MCF 10A (cell line): ENCODE data around the gene EVA1A. TPM values are rescaled to one million over a fixed set of nuclear protein-coding genes. Genes with fewer than 3 reads are reported as not detected.

ENCODE experiments used
- BruUV-seq: library from RNA; stranded (reverse); fragments of 400-500 nt; replicated peaks from 2 replicates; lab custom pipeline; 2021; lab: Mats Ljungman, UMichigan
- CTCF ChIA-PET: fragments of 300-600 bp; sonication (Branson Sonifier 250); formaldehyde crosslinking; extraction: SDS; loops from one replicate; lab custom pipeline; 2021; ENCODE audit warnings: antibody characterized with exemption, inconsistent platforms; lab: Yijun Ruan, JAX
- POLR2A ChIA-PET: fragments of 300-600, 350-650 bp; sonication (Branson Sonifier 250); formaldehyde crosslinking; extraction: SDS; loops from one replicate; lab custom pipeline; 2020; ENCODE audit warnings: antibody characterized with exemption, inconsistent platforms; lab: Yijun Ruan, JAX
- DNase-seq: peaks from one replicate; pipeline ENCODE4 v3.0.0-alpha.2; 2018; ENCODE audit not compliant: unreplicated experiment
- H3K27ac Mint-ChIP-seq: one replicate; pipeline ENCODE4 v1.8.0; 2022; ENCODE audit warnings: mild to moderate bottlenecking, low read depth, mixed read lengths; ENCODE audit not compliant: unreplicated experiment
- H3K27me3 Mint-ChIP-seq: one replicate; pipeline ENCODE4 v1.8.0; 2022; ENCODE audit warnings: mixed read lengths; ENCODE audit not compliant: insufficient read depth, unreplicated experiment
- H3K36me3 Mint-ChIP-seq: one replicate; pipeline ENCODE4 v1.8.0; 2022; ENCODE audit warnings: mild to moderate bottlenecking, moderate library complexity, mixed read lengths; ENCODE audit not compliant: insufficient read depth, unreplicated experiment
- H3K4me1 Mint-ChIP-seq: one replicate; pipeline ENCODE4 v1.8.0; 2022; ENCODE audit warnings: mixed read lengths; ENCODE audit not compliant: insufficient read depth, unreplicated experiment
- H3K4me3 Mint-ChIP-seq: one replicate; pipeline ENCODE4 v1.8.0; 2022; ENCODE audit warnings: mild to moderate bottlenecking, moderate library complexity, mixed read lengths; ENCODE audit not compliant: unreplicated experiment
- H3K9me3 Mint-ChIP-seq: one replicate; pipeline ENCODE4 v1.8.0; 2022; ENCODE audit warnings: mixed read lengths; ENCODE audit not compliant: unreplicated experiment
- intact Hi-C: fragments of 100-400 bp; cut with micrococcal nuclease; formaldehyde crosslinking; loops from 2 replicates; pipeline ENCODE4 v1.14.1; 2022
- total RNA-seq: library from RNA; stranded (reverse); gene quantifications from 2 replicates; pipeline ENCODE4 v1.2.3, GENCODE V29; 2022
- TF ChIP-seq, protein P1 (sequence below): fragments of 200-600 bp; IDR thresholded peaks from one replicate; pipeline ENCODE4 v1.8.0; 2022; ENCODE audit warnings: antibody characterized with exemption, mild to moderate bottlenecking; ENCODE audit not compliant: unreplicated experiment

The EVA1A gene
- total RNA-seq, 1 experiment from 2014 or later = 14.4 TPM

GRCh38 chr2:75580606-75581005 is 19.9 kb upstream of the EVA1A start:
- no peak overlapping the region for H3K4me3 Mint-ChIP-seq
- ChIA-PET CTCF (interaction anchor here (0.6 to 3.8 kb wide), 5 partner anchors 13 to 29 kb away, joined by 3 to 23 read pairs (median 10); partner anchors contain the start of gene EVA1A), POLR2A (interaction anchor here (0.6 to 1.4 kb wide), 3 partner anchors 11 to 42 kb away, joined by 3 to 5 read pairs (median 4); no protein-coding TSS in a partner anchor)
- no peak overlapping the region for H3K27ac Mint-ChIP-seq
- intact Hi-C loops = no loop called here
- H3K4me1 Mint-ChIP-seq = no peaks in the 10 kb centered on the region
- TF ChIP-seq, protein P1, sequence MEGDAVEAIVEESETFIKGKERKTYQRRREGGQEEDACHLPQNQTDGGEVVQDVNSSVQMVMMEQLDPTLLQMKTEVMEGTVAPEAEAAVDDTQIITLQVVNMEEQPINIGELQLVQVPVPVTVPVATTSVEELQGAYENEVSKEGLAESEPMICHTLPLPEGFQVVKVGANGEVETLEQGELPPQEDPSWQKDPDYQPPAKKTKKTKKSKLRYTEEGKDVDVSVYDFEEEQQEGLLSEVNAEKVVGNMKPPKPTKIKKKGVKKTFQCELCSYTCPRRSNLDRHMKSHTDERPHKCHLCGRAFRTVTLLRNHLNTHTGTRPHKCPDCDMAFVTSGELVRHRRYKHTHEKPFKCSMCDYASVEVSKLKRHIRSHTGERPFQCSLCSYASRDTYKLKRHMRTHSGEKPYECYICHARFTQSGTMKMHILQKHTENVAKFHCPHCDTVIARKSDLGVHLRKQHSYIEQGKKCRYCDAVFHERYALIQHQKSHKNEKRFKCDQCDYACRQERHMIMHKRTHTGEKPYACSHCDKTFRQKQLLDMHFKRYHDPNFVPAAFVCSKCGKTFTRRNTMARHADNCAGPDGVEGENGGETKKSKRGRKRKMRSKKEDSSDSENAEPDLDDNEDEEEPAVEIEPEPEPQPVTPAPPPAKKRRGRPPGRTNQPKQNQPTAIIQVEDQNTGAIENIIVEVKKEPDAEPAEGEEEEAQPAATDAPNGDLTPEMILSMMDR = no peak
- BruUV-seq = no TSS peak
- H3K36me3 Mint-ChIP-seq = no peaks in the 10 kb centered on the region
- DNase-seq = no peak
- H3K9me3 Mint-ChIP-seq = peaks cover 6% of the 10 kb centered on the region
- H3K27me3 Mint-ChIP-seq = no peaks in the 10 kb centered on the region

GRCh38 chr2:75580156-75580555 is 19.4 kb upstream of the EVA1A start:
- intact Hi-C loops = no loop called here
- CTCF ChIA-PET = interaction anchor here (0.9 to 3.8 kb wide), 6 partner anchors 13 to 29 kb away, joined by 3 to 23 read pairs (median 8); partner anchors contain the start of gene EVA1A

DNA sequence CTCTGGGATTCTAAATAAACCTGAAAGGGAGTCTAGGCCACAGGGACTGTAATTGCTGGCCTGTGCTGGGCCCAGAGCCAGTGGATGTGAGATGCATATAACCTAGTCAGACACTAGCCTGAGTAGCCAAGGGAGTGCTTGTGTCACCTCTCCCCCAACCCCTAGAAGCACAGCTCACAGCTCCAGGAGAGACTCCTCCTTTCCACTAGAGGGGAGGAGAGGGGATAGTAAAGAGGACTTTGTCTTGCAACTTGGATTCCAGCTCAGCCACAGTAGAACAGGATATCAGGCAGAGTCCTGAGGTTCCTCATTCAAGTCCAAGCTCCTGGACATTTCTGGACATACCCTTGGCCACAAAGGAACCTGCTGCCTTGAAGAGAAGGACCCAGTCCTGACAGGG is 18.4 kb upstream of the EVA1A start:
- intact Hi-C loops = no loop called here
- Mint-ChIP-seq H3K9me3 (peaks cover 6% of the 10 kb centered on the region), H3K36me3 (no peaks in the 10 kb centered on the region), H3K27me3 (no peaks in the 10 kb centered on the region), H3K4me1 (no peaks in the 10 kb centered on the region), H3K4me3 (no peak overlapping the region), H3K27ac (no peak overlapping the region)
- ChIA-PET POLR2A (interaction anchor here (1.6 kb wide), 1 partner anchor 12 kb away, joined by 3 read pairs; no protein-coding TSS in a partner anchor), CTCF (interaction anchor here (1.0 to 2.9 kb wide), 6 partner anchors 14 to 115 kb away, joined by 3 to 12 read pairs (median 5); partner anchors contain the start of gene EVA1A)
- no TSS peak for BruUV-seq
- DNase-seq = no peak
- TF ChIP-seq, protein P1 = no peak

More at GRCh38 chr2:75580156-75580555, 19.4 kb upstream of the EVA1A start:
- no peak for DNase-seq
- H3K27me3 Mint-ChIP-seq = no peaks in the 10 kb centered on the region
- H3K27ac Mint-ChIP-seq = no peak overlapping the region
- H3K4me1 Mint-ChIP-seq = no peaks in the 10 kb centered on the region
- H3K36me3 Mint-ChIP-seq = no peaks in the 10 kb centered on the region
- no TSS peak for BruUV-seq
- TF ChIP-seq, protein P1 = no peak
- H3K4me3 Mint-ChIP-seq = no peak overlapping the region
- H3K9me3 Mint-ChIP-seq = peaks cover 6% of the 10 kb centered on the region
- POLR2A ChIA-PET = interaction anchor here (0.7 to 1.4 kb wide), 3 partner anchors 12 to 42 kb away, joined by 3 to 5 read pairs (median 3); no protein-coding TSS in a partner anchor

- no peak overlapping the region for H3K27ac Mint-ChIP-seq
- no peaks in the 10 kb centered on the region for H3K9me3 Mint-ChIP-seq
- H3K27me3 Mint-ChIP-seq = no peaks in the 10 kb centered on the region
- ChIA-PET CTCF (interaction anchor here (15.3 kb wide), 1 partner anchor 32 kb away, joined by 159 read pairs; no protein-coding TSS in a partner anchor), POLR2A (interaction anchor here (0.7 to 1.7 kb wide), 5 partner anchors 8 to 29 kb away, joined by 3 to 5 read pairs (median 3); no protein-coding TSS in a partner anchor)
- H3K4me3 Mint-ChIP-seq = no peak overlapping the region
- DNase-seq = no peak
- intact Hi-C loops = no loop called here
- TF ChIP-seq, protein P1 = no peak
- BruUV-seq = no TSS peak
- H3K36me3 Mint-ChIP-seq = no peaks in the 10 kb centered on the region
- peaks cover 13% of the 10 kb centered on the region for H3K4me1 Mint-ChIP-seq
Measured at GRCh38 chr2:75577280-75577679, 16.5 kb upstream of the EVA1A start.
